Measurements from ENCODE around the gene NMRAL1.

GRCh38 chr16:4514606-4515005 is 40.2 kb upstream of the NMRAL1 start:
- no peak for TF ChIP-seq CTCF (IDR thresholded peaks at IDR 0.05)
- TF ChIP-seq POLR2A (IDR thresholded peaks at IDR 0.05), result no peak

All from lower leg skin (tissue), 3 donors.